HepG2 (cell line): ENCODE measurements around the gene VPS18. TPM values are rescaled to one million over a fixed set of nuclear protein-coding genes. Genes with fewer than 3 reads are reported as not detected.

Source experiments
- CHD4 ChIP-seq: fragments of 200-600 bp; sonication (generic); IDR thresholded peaks from 2 replicates; pipeline ENCODE4 v1.7.0; 2017; ENCODE audit warnings: mild to moderate bottlenecking, low read length, borderline replicate concordance
- FOXJ3 ChIP-seq: sonication (generic); formaldehyde crosslinking; IDR thresholded peaks from 2 replicates; pipeline ENCODE4 v1.4.0; 2020; ENCODE audit warnings: missing genetic modification reagents, mild to moderate bottlenecking, borderline replicate concordance
- GTF3A ChIP-seq: sonication (generic); formaldehyde crosslinking; conservative IDR thresholded peaks from 2 replicates; pipeline ENCODE4 v1.4.0; 2020; ENCODE audit warnings: mild to moderate bottlenecking, missing genetic modification reagents
- NCOR1 ChIP-seq: fragments of 200-600 bp; sonication (generic); IDR thresholded peaks from 2 replicates; pipeline ENCODE4 v1.7.0; 2017; ENCODE audit warnings: antibody characterized with exemption, low read length, borderline replicate concordance
- TCF7 ChIP-seq: sonication (generic); IDR thresholded peaks from 2 replicates; pipeline ENCODE4 v1.6.1; 2016; ENCODE audit warnings: antibody characterized with exemption, low read depth
- TOPORS ChIP-seq: sonication (generic); formaldehyde crosslinking; IDR thresholded peaks from 2 replicates; pipeline ENCODE4 v1.8.0; 2023; ENCODE audit warnings: mild to moderate bottlenecking, missing genetic modification reagents
- ZFX ChIP-seq: sonication (generic); formaldehyde crosslinking; IDR thresholded peaks from 2 replicates; pipeline ENCODE4 v1.4.0; 2020; ENCODE audit warnings: mild to moderate bottlenecking, low read depth, missing genetic modification reagents, moderate library complexity
- ZMYM3 ChIP-seq: sonication (generic); formaldehyde crosslinking; IDR thresholded peaks from 2 replicates; pipeline ENCODE4 v1.5.1; 2020; ENCODE audit warnings: mild to moderate bottlenecking, missing genetic modification reagents
- ZNF235 ChIP-seq: sonication (generic); formaldehyde crosslinking; IDR thresholded peaks from 2 replicates; pipeline ENCODE4 v1.8.1; 2023; ENCODE audit warnings: mild to moderate bottlenecking, missing genetic modification reagents, borderline replicate concordance
- ZNF264 ChIP-seq: sonication (generic); formaldehyde crosslinking; IDR thresholded peaks from 2 replicates; pipeline ENCODE4 v1.4.0; 2020; ENCODE audit warnings: missing genetic modification reagents
- ZNF274 ChIP-seq: sonication (generic); formaldehyde crosslinking; IDR thresholded peaks from 2 replicates; pipeline ENCODE4 v1.5.1; 2020; ENCODE audit warnings: mild to moderate bottlenecking, missing genetic modification reagents
- ZNF33A ChIP-seq: sonication (generic); formaldehyde crosslinking; IDR thresholded peaks from 2 replicates; pipeline ENCODE4 v1.5.1; 2020; ENCODE audit warnings: missing genetic modification reagents, mild to moderate bottlenecking, moderate library complexity, borderline replicate concordance
- ZNF674 ChIP-seq: sonication (generic); formaldehyde crosslinking; IDR thresholded peaks from 2 replicates; pipeline ENCODE4 v1.5.0; 2020; ENCODE audit warnings: low read depth, mild to moderate bottlenecking, missing genetic modification reagents
- polyA plus RNA-seq, 8 experiments: library from polyadenylated mRNA; depleted of rRNA in 3 of 8; stranded (reverse) in 7 of 8; unstranded in 1 of 8; fragments of >200 nt; fragmentation: Illumina TruSeq in 4 of 8; extraction: Trizol in 4 of 8; gene quantifications; 2 replicates each; pipeline versions ENCODE4 v1.2.1 to v1.2.3, GENCODE V29; 2011 to 2016; ENCODE audit warnings: low read depth in 4 of 8, missing spikeins in 1 of 8, mixed read lengths in 1 of 8; ENCODE audit not compliant: insufficient read depth in 1 of 8
- total RNA-seq, 5 experiments: library from RNA; depleted of rRNA; stranded (reverse); fragments of >200 nt; fragmentation: Illumina TruSeq; extraction: Trizol; gene quantifications; 2 replicates each; pipeline ENCODE4 v1.2.3, GENCODE V29; 2016; ENCODE audit warnings: low read depth in 1 of 5
- TF ChIP-seq, protein P1 (sequence below): sonication (generic); formaldehyde crosslinking; IDR thresholded peaks from 2 replicates; pipeline ENCODE4 v1.4.0; 2020; ENCODE audit warnings: missing genetic modification reagents
- TF ChIP-seq, protein P2 (sequence below): sonication (generic); formaldehyde crosslinking; IDR thresholded peaks from 2 replicates; pipeline ENCODE4 v1.5.1; 2020; ENCODE audit warnings: mild to moderate bottlenecking, missing genetic modification reagents
- TF ChIP-seq, protein P3 (sequence below): IDR thresholded peaks from 2 replicates; pipeline ENCODE4 v1.6.1; 2018; ENCODE audit warnings: missing genetic modification reagents
- TF ChIP-seq, protein P4 (sequence below): IDR thresholded peaks from 2 replicates; pipeline ENCODE4 v1.6.1; 2016; ENCODE audit warnings: missing genetic modification reagents, missing compliant biosample characterization
- TF ChIP-seq, protein P5 (sequence below): sonication (generic); formaldehyde crosslinking; IDR thresholded peaks from 2 replicates; pipeline ENCODE4 v1.5.0; 2020; ENCODE audit warnings: missing genetic modification reagents
- TF ChIP-seq, protein P6 (sequence below): sonication (generic); formaldehyde crosslinking; IDR thresholded peaks from 2 replicates; pipeline ENCODE4 v1.4.0; 2020; ENCODE audit warnings: mild to moderate bottlenecking, missing genetic modification reagents

Gene VPS18
- total and polyA plus RNA-seq, 2 of the 13 experiments (the other 11 are each of a cell fraction or from before 2014, with no cell fraction given): 5.8 to 17.0 TPM

DNA sequence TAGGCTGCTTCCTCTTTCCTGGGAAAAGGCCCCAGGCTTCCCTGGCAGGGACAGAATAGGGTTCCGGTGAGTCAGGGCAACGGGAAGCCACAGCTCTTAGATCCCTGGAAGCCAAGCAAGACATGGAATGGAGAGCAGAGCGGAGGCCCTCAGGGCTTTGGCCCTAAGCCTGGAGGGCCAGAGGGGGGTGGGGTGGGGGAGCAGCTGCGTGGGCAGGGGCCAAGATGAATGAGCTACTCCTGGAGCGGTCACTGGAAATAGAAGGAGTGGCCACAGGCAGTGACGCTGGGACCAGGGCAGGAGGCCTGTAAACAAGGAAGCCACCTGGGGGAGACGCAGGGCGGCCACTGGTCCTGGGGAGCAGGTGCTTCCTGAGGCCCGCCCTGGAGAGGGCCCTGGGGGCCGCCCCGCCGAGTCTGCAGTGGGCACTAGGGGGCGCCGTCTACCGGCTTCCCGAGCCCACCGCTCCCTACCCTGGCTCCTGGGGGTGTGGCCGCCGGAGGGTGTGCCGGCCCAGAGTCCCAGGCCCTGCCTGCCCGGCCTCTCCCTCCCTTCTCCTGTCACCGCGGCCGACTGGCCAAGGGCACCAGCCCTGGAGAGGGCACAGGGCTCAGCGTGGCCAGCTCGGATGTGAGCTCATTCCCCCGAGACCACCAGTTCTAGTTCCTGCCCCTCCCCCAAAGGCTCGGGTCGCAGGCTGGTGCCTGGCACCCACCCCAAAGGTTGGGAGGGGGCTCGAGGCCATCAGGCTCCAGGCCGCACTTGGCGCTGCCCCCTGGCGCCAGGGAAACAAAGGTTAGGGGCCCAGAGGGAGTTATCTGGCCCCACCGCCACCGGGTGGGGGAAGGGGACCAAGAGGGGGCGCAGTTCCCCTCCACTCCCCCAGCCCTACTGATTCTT lies 12.1 kb downstream of the VPS18 start (continued):
- TF ChIP-seq, protein P1, sequence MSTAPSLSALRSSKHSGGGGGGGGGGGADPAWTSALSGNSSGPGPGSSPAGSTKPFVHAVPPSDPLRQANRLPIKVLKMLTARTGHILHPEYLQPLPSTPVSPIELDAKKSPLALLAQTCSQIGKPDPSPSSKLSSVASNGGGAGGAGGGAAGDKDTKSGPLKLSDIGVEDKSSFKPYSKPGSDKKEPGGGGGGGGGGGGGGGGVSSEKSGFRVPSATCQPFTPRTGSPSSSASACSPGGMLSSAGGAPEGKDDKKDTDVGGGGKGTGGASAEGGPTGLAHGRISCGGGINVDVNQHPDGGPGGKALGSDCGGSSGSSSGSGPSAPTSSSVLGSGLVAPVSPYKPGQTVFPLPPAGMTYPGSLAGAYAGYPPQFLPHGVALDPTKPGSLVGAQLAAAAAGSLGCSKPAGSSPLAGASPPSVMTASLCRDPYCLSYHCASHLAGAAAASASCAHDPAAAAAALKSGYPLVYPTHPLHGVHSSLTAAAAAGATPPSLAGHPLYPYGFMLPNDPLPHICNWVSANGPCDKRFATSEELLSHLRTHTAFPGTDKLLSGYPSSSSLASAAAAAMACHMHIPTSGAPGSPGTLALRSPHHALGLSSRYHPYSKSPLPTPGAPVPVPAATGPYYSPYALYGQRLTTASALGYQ (CRISPR knock-in tag): peak; percentile 51; the same call in 1 of the 2 replicates
- TF ChIP-seq TCF7: no peak
- TF ChIP-seq, protein P2, sequence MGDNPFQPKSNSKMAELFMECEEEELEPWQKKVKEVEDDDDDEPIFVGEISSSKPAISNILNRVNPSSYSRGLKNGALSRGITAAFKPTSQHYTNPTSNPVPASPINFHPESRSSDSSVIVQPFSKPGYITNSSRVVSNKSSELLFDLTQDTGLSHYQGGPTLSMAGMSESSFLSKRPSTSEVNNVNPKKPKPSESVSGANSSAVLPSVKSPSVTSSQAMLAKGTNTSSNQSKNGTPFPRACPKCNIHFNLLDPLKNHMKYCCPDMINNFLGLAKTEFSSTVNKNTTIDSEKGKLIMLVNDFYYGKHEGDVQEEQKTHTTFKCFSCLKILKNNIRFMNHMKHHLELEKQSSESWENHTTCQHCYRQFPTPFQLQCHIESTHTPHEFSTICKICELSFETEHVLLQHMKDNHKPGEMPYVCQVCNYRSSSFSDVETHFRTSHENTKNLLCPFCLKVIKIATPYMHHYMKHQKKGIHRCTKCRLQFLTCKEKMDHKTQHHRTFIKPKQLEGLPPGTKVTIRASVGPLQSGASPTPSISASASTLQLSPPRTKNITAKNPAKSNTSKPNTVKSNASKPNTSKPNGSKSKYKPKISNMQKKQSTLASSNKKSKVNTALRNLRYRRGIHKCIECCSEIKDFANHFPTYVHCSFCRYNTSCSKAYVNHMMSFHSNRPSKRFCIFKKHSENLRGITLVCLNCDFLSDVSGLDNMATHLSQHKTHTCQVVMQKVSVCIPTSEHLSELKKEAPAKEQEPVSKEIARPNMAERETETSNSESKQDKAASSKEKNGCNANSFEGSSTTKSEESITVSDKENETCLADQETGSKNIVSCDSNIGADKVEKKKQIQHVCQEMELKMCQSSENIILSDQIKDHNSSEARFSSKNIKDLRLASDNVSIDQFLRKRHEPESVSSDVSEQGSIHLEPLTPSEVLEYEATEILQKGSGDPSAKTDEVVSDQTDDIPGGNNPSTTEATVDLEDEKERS (CRISPR knock-in tag): no peak
- TF ChIP-seq ZNF674 (CRISPR knock-in tag): no peak; the same call in 1 of the 2 replicates
- TF ChIP-seq ZNF33A (CRISPR knock-in tag): no peak
- TF ChIP-seq, protein P3, sequence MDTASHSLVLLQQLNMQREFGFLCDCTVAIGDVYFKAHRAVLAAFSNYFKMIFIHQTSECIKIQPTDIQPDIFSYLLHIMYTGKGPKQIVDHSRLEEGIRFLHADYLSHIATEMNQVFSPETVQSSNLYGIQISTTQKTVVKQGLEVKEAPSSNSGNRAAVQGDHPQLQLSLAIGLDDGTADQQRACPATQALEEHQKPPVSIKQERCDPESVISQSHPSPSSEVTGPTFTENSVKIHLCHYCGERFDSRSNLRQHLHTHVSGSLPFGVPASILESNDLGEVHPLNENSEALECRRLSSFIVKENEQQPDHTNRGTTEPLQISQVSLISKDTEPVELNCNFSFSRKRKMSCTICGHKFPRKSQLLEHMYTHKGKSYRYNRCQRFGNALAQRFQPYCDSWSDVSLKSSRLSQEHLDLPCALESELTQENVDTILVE (CRISPR knock-in tag): no peak
- TF ChIP-seq CHD4: no peak
- TF ChIP-seq ZFX: peak; percentile 77
- no peak for TF ChIP-seq GTF3A
- no peak for TF ChIP-seq ZMYM3 (CRISPR knock-in tag)
- TF ChIP-seq, protein P4, sequence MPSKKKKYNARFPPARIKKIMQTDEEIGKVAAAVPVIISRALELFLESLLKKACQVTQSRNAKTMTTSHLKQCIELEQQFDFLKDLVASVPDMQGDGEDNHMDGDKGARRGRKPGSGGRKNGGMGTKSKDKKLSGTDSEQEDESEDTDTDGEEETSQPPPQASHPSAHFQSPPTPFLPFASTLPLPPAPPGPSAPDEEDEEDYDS (CRISPR knock-in tag): no peak
- TF ChIP-seq, protein P5, sequence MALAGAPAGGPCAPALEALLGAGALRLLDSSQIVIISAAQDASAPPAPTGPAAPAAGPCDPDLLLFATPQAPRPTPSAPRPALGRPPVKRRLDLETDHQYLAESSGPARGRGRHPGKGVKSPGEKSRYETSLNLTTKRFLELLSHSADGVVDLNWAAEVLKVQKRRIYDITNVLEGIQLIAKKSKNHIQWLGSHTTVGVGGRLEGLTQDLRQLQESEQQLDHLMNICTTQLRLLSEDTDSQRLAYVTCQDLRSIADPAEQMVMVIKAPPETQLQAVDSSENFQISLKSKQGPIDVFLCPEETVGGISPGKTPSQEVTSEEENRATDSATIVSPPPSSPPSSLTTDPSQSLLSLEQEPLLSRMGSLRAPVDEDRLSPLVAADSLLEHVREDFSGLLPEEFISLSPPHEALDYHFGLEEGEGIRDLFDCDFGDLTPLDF: no peak
- no peak for TF ChIP-seq ZNF264 (CRISPR knock-in tag)
- TF ChIP-seq, protein P6, sequence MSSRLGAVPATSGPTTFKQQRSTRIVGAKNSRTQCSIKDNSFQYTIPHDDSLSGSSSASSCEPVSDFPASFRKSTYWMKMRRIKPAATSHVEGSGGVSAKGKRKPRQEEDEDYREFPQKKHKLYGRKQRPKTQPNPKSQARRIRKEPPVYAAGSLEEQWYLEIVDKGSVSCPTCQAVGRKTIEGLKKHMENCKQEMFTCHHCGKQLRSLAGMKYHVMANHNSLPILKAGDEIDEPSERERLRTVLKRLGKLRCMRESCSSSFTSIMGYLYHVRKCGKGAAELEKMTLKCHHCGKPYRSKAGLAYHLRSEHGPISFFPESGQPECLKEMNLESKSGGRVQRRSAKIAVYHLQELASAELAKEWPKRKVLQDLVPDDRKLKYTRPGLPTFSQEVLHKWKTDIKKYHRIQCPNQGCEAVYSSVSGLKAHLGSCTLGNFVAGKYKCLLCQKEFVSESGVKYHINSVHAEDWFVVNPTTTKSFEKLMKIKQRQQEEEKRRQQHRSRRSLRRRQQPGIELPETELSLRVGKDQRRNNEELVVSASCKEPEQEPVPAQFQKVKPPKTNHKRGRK (CRISPR knock-in tag): no peak
- no peak for TF ChIP-seq TOPORS
- TF ChIP-seq ZNF274 (CRISPR knock-in tag): no peak; the same call in 1 of the 2 replicates
- no peak for TF ChIP-seq ZNF235
- peak; percentile 24; the same call in 1 of the 2 replicates for TF ChIP-seq FOXJ3 (CRISPR knock-in tag)
- no peak for TF ChIP-seq NCOR1
